HepG2 (cell line): Measurements from ENCODE around the gene ACAN. TPM values are rescaled to one million over a fixed set of nuclear protein-coding genes. Genes with fewer than 3 reads are reported as not detected.

Source experiments
- ATAC-seq: fragments of 200-7000 bp; cut with Tn5 transposase; 3 replicates; pipeline ENCODE4 v1.9.1; 2020; ENCODE audit warnings: mild to moderate bottlenecking, moderate library complexity
- BruUV-seq: library from RNA; stranded (reverse); fragments of 400-500 nt; replicated peaks from 2 replicates; lab custom pipeline; 2021; lab: Mats Ljungman, UMichigan
- CTCF ChIA-PET: fragments of 300-600 bp; formaldehyde crosslinking; extraction: SDS; loops from one replicate; lab custom pipeline; 2021; ENCODE audit warnings: low total read pairs, inconsistent platforms, low intra/inter-chr PET ratio; lab: Yijun Ruan, JAX
- POLR2A ChIA-PET: fragments of 350-600 bp; sonication (Branson Sonifier 250); formaldehyde crosslinking; loops from one replicate; lab custom pipeline; 2020; ENCODE audit warnings: antibody characterized with exemption, inconsistent platforms; lab: Yijun Ruan, JAX
- DNase-seq: peaks from one replicate; pipeline ENCODE4 v3.0.0-alpha.2; 2015; ENCODE audit warnings: low spot score
- FAIRE-seq: peaks from 3 replicates; lab custom pipeline; 2011; peaks lifted over from hg19 to GRCh38; lab: Jason Lieb, UNC
- H2AFZ ChIP-seq: one replicate; pipeline ENCODE4 v1.6.1; 2011; ENCODE audit warnings: low read length, inconsistent platforms
- H3K27ac ChIP-seq: fragments of 300-600 bp; 3 replicates; pipeline ENCODE4 v1.8.0; 2011; ENCODE audit warnings: mixed run types, mild to moderate bottlenecking, mixed read lengths, low read length, inconsistent platforms; ENCODE audit not compliant: insufficient read depth; ENCODE audit errors: extremely low read length
- H3K27me3 ChIP-seq, 2 experiments: fragments of 200-600 bp in 1 of 2; 2 replicates in 1 of 2; 3 replicates in 1 of 2; pipeline versions ENCODE4 v1.6.0 to v1.8.0; 2011; ENCODE audit warnings: low read length in 2 of 2, mild to moderate bottlenecking in 2 of 2, moderate library complexity in 2 of 2, inconsistent platforms in 1 of 2; ENCODE audit not compliant: insufficient read depth in 2 of 2, control insufficient read depth in 1 of 2
- H3K36me3 ChIP-seq, 2 experiments: fragments of 200-600 bp in 1 of 2; replicated peaks in 1 of 2; 2 replicates in 1 of 2; 3 replicates in 1 of 2; pipeline versions ENCODE4 v1.5.1 to v1.8.0; 2011; ENCODE audit warnings: low read length in 2 of 2, inconsistent platforms in 1 of 2; ENCODE audit not compliant: insufficient read depth in 2 of 2, control insufficient read depth in 1 of 2
- H3K4me1 ChIP-seq: 2 replicates; pipeline ENCODE4 v1.5.1; 2012; ENCODE audit warnings: low read length, inconsistent platforms; ENCODE audit not compliant: insufficient read depth
- H3K4me2 ChIP-seq: 2 replicates; pipeline ENCODE4 v1.6.0; 2011; ENCODE audit warnings: low read depth, low read length, inconsistent platforms
- H3K4me3 ChIP-seq, 3 experiments: fragments of 200-600 bp in 1 of 3; sonication (generic), shearing (Covaris generic) in 1 of 3; replicated peaks in 1 of 3; 2 replicates each; pipeline ENCODE4 v1.5.1; 2011 to 2016; ENCODE audit warnings: low read length in 3 of 3, inconsistent platforms in 2 of 3, low read depth in 2 of 3, mild to moderate bottlenecking in 2 of 3, control low read depth in 1 of 3, mixed read lengths in 1 of 3; ENCODE audit not compliant: insufficient read depth in 1 of 3
- H3K79me2 ChIP-seq: one replicate; pipeline ENCODE4 v1.6.1; 2011; ENCODE audit warnings: low read length, inconsistent platforms; ENCODE audit not compliant: insufficient read depth
- H3K9ac ChIP-seq: 2 replicates; pipeline ENCODE4 v1.6.0; 2011; ENCODE audit warnings: mild to moderate bottlenecking, low read depth, low read length, inconsistent platforms; ENCODE audit not compliant: insufficient read depth
- H3K9me3 ChIP-seq: 2 replicates; pipeline ENCODE4 v1.5.1; 2012; ENCODE audit warnings: mild to moderate bottlenecking, low read length
- H4K20me1 ChIP-seq: 2 replicates; pipeline ENCODE4 v1.6.0; 2011; ENCODE audit warnings: inconsistent platforms, mild to moderate bottlenecking, low read length, moderate library complexity; ENCODE audit not compliant: insufficient read depth
- CBX5 ChIP-seq: sonication (generic); formaldehyde crosslinking; IDR thresholded peaks from 2 replicates; pipeline ENCODE4 v1.4.0; 2020; ENCODE audit warnings: missing genetic modification reagents, borderline replicate concordance
- HNRNPUL1 ChIP-seq: fragments of 200-400 bp; formaldehyde crosslinking; IDR thresholded peaks from 2 replicates; pipeline ENCODE4 v1.6.1; 2017; ENCODE audit warnings: low read depth, mild to moderate bottlenecking, low read length, moderate library complexity
- KAT8 ChIP-seq: IDR thresholded peaks from 2 replicates; pipeline ENCODE4 v1.6.1; 2016; ENCODE audit warnings: missing genetic modification reagents, missing compliant biosample characterization
- NFE2L2 ChIP-seq: fragments of 150-350 bp; IDR thresholded peaks from 2 replicates; pipeline ENCODE4 v1.6.1; 2014; ENCODE audit warnings: low read length
- TCF7 ChIP-seq: sonication (generic); IDR thresholded peaks from 2 replicates; pipeline ENCODE4 v1.6.1; 2016; ENCODE audit warnings: antibody characterized with exemption, low read depth
- ZMYM2 ChIP-seq: sonication (generic); formaldehyde crosslinking; IDR thresholded peaks from 2 replicates; pipeline ENCODE4 v1.8.0; 2022; ENCODE audit warnings: mild to moderate bottlenecking, missing genetic modification reagents
- ZNF333 ChIP-seq: sonication (generic); formaldehyde crosslinking; IDR thresholded peaks from 2 replicates; pipeline ENCODE4 v1.4.0; 2020; ENCODE audit warnings: mild to moderate bottlenecking, missing genetic modification reagents, borderline replicate concordance
- ZNF496 ChIP-seq: sonication (generic); formaldehyde crosslinking; IDR thresholded peaks from 2 replicates; pipeline ENCODE4 v1.8.1; 2023; ENCODE audit warnings: mild to moderate bottlenecking, moderate library complexity, missing genetic modification reagents; ENCODE audit not compliant: insufficient replicate concordance
- WGBS: methylation state at CpG from one replicate; pipeline ENCODE4 v1.1.6; 2017; ENCODE audit warnings: low lambda C conversion rate; 5-methylcytosine and 5-hydroxymethylcytosine counted together
- in situ Hi-C: cut with HindIII; loops from 2 replicates; pipeline ENCODE4 v1.10.0; 2017; ENCODE audit warnings: low pct_unique_long_range_greater_than_20kb; ENCODE audit not compliant: extremely low pct_ligation_motif_present
- intact Hi-C: fragments of 100-400 bp; cut with micrococcal nuclease; formaldehyde crosslinking; loops from one replicate; pipeline ENCODE4 v1.10.0; 2022; ENCODE audit not compliant: unreplicated experiment
- polyA plus RNA-seq, 8 experiments: library from polyadenylated mRNA; depleted of rRNA in 3 of 8; stranded (reverse) in 7 of 8; unstranded in 1 of 8; fragments of >200 nt; fragmentation: Illumina TruSeq in 4 of 8; extraction: Trizol in 4 of 8; gene quantifications; 2 replicates each; pipeline versions ENCODE4 v1.2.1 to v1.2.3, GENCODE V29; 2011 to 2016; ENCODE audit warnings: low read depth in 4 of 8, missing spikeins in 1 of 8, mixed read lengths in 1 of 8; ENCODE audit not compliant: insufficient read depth in 1 of 8
- total RNA-seq, 5 experiments: library from RNA; depleted of rRNA; stranded (reverse); fragments of >200 nt; fragmentation: Illumina TruSeq; extraction: Trizol; gene quantifications; 2 replicates each; pipeline ENCODE4 v1.2.3, GENCODE V29; 2016; ENCODE audit warnings: low read depth in 1 of 5
- TF ChIP-seq, protein P1 (sequence below): sonication (generic); formaldehyde crosslinking; IDR thresholded peaks from 2 replicates; pipeline ENCODE4 v1.5.0; 2020; ENCODE audit warnings: mild to moderate bottlenecking, missing genetic modification reagents

The ACAN gene
- total and polyA plus RNA-seq, 2 of the 13 experiments (the other 11 are each of a cell fraction or from before 2014, with no cell fraction given), result not detected

GRCh38 chr15:88818920-88819319, 15.7 kb downstream of the ACAN start:
- DNase-seq (no peak), FAIRE-seq (no peak), ATAC-seq (no peak)
- Histone ChIP-seq H3K79me2 (no peaks in the 10 kb centered on the region), H4K20me1 (no peaks in the 10 kb centered on the region), H3K27ac (no peak overlapping the region), H3K4me3 (no peak overlapping the region), H3K9me3 (no peaks in the 10 kb centered on the region), H3K9ac (no peak overlapping the region), H3K27me3 (peaks cover 1 to 17% of the 10 kb centered on the region in 2 experiments; a peak in 3 of 5 replicates), H3K4me1 (no peaks in the 10 kb centered on the region), H3K4me2 (no peak overlapping the region), H2AFZ (peak overlapping the region; percentile 27), H3K36me3 (no peaks in the 10 kb centered on the region)
- TF ChIP-seq CBX5 (CRISPR knock-in tag) (no peak), ZNF333 (CRISPR knock-in tag) (no peak), KAT8 (CRISPR knock-in tag) (no peak)
- TF ChIP-seq, protein P1, sequence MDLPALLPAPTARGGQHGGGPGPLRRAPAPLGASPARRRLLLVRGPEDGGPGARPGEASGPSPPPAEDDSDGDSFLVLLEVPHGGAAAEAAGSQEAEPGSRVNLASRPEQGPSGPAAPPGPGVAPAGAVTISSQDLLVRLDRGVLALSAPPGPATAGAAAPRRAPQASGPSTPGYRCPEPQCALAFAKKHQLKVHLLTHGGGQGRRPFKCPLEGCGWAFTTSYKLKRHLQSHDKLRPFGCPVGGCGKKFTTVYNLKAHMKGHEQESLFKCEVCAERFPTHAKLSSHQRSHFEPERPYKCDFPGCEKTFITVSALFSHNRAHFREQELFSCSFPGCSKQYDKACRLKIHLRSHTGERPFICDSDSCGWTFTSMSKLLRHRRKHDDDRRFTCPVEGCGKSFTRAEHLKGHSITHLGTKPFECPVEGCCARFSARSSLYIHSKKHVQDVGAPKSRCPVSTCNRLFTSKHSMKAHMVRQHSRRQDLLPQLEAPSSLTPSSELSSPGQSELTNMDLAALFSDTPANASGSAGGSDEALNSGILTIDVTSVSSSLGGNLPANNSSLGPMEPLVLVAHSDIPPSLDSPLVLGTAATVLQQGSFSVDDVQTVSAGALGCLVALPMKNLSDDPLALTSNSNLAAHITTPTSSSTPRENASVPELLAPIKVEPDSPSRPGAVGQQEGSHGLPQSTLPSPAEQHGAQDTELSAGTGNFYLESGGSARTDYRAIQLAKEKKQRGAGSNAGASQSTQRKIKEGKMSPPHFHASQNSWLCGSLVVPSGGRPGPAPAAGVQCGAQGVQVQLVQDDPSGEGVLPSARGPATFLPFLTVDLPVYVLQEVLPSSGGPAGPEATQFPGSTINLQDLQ (CRISPR knock-in tag), result no peak
- POLR2A ChIA-PET, result no interaction called here
- CTCF ChIA-PET, result no interaction called here
- in situ Hi-C loops, result no loop called here
- intact Hi-C loops, result no loop called here
- no TSS peak for BruUV-seq
- WGBS, result 0% methylated on average over 2 of the region's 2 CpGs

- Histone ChIP-seq H3K9ac (no peak overlapping the region), H3K9me3 (no peaks in the 10 kb centered on the region), H3K4me3 (no peak overlapping the region)
- in situ Hi-C loops, result no loop called here
- TF ChIP-seq HNRNPUL1 (no peak), ZMYM2 (CRISPR knock-in tag) (no peak), NFE2L2 (no peak), TCF7 (no peak), ZNF496 (no peak)
- TF ChIP-seq, all 625 proteins: peak for 0
- intact Hi-C loops, result no loop called here
- no peak overlapping the region for H3K27ac ChIP-seq
- no peak for ATAC-seq
- CTCF ChIA-PET, result no interaction called here
- no peak overlapping the region for H3K4me2 ChIP-seq
- no peak for DNase-seq
- 0% methylated on average over 2 of the region's 5 CpGs for WGBS
- H3K4me1 ChIP-seq, result no peaks in the 10 kb centered on the region
- H3K36me3 ChIP-seq, result no peaks in the 10 kb centered on the region
- POLR2A ChIA-PET, result no interaction called here
- no peak for FAIRE-seq
- no TSS peak for BruUV-seq
- H4K20me1 ChIP-seq, result no peaks in the 10 kb centered on the region
- H2AFZ ChIP-seq, result no peak overlapping the region
- peaks cover 1 to 25% of the 10 kb centered on the region in 2 experiments; a peak in 4 of 5 replicates for H3K27me3 ChIP-seq
- H3K79me2 ChIP-seq, result no peaks in the 10 kb centered on the region
These were observed 18.8 kb downstream of the ACAN start for GRCh38 chr15:88821993-88822392.
